SK-N-SH treated with all-trans-retinoic acid at 6 μM for 48 hours (cell line): ENCODE measurements around the gene FKBP4.

ENCODE experiments used
- BACH2 ChIP-seq: fragments of 250-450 bp; sonication (Bioruptor Pico); IDR thresholded peaks from 2 replicates; pipeline ENCODE4 v1.9.0; 2021; ENCODE audit warnings: mild to moderate bottlenecking, borderline replicate concordance
- OSR1 ChIP-seq: fragments of 250-450 bp; sonication (Bioruptor Pico); IDR thresholded peaks from 2 replicates; pipeline ENCODE4 v1.8.0; 2022; ENCODE audit warnings: moderate library complexity, mild to moderate bottlenecking, inconsistent platforms
- TOX ChIP-seq: fragments of 250-450 bp; sonication (Bioruptor Pico); IDR thresholded peaks from 2 replicates; pipeline ENCODE4 v1.8.0; 2021; ENCODE audit warnings: mild to moderate bottlenecking, moderate library complexity, borderline replicate concordance
- ZFP3 ChIP-seq: fragments of 250-450 bp; sonication (Bioruptor Pico); IDR thresholded peaks from 2 replicates; pipeline ENCODE4 v1.5.0; 2020; ENCODE audit warnings: mild to moderate bottlenecking, moderate library complexity
- ZFP30 ChIP-seq: fragments of 450-650 bp; formaldehyde crosslinking; IDR thresholded peaks from 2 replicates; pipeline ENCODE4 v1.5.0; 2022; ENCODE audit warnings: mild to moderate bottlenecking, moderate library complexity
- ZNF565 ChIP-seq: fragments of 450-650 bp; formaldehyde crosslinking; conservative IDR thresholded peaks from 2 replicates; pipeline ENCODE4 v1.5.0; 2020; ENCODE audit warnings: low read depth, mild to moderate bottlenecking, moderate library complexity
- ZNF8 ChIP-seq: fragments of 450-650 bp; formaldehyde crosslinking; IDR thresholded peaks from 2 replicates; pipeline ENCODE4 v1.5.0; 2020; ENCODE audit warnings: mild to moderate bottlenecking, moderate library complexity
- TF ChIP-seq, protein P1 (sequence below): fragments of 250-450 bp; sonication (Bioruptor Pico); IDR thresholded peaks from 2 replicates; pipeline ENCODE4 v1.8.0; 2020; ENCODE audit warnings: mild to moderate bottlenecking, moderate library complexity, borderline replicate concordance
- TF ChIP-seq, protein P2 (sequence below): fragments of 250-450 bp; sonication (Bioruptor Pico); IDR thresholded peaks from 2 replicates; pipeline ENCODE4 v1.5.1; 2020; ENCODE audit warnings: low read depth, mild to moderate bottlenecking, moderate library complexity
- TF ChIP-seq, protein P3 (sequence below): fragments of 250-450 bp; sonication (Bioruptor Pico); IDR thresholded peaks from 2 replicates; pipeline ENCODE4 v1.5.1; 2021; ENCODE audit warnings: mild to moderate bottlenecking, moderate library complexity

DNA sequence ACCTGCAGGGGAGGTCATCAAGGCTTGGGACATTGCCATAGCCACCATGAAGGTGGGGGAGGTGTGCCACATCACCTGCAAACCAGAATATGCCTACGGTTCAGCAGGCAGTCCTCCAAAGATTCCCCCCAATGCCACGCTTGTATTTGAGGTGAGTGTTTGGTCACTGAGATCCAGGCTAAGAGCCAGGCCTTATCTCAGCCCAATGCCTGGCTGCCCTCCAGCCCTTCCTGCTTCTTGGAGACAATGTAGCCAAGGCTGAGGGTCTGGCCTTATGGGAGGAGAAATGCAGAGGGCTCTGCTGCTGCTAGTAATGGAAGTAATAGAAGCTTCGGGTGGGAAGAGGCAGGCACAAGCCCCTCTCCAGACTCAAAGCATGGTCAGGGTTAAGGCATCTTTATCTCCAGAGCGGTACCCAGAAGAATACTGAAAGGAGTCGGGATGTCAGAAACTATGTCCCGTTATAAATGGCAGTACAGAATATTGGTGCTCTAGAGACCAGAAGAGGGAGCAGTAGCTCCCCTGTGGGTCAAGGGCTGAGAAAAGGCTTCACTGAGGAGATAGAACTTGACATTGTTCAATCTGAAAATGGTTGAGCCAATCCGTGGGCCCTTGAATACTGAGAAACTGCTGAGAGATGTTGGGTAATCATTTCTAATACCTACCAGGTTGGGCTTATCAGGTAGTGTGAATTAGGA is 3.1 kb downstream of the FKBP4 start:
- TF ChIP-seq, protein P1, sequence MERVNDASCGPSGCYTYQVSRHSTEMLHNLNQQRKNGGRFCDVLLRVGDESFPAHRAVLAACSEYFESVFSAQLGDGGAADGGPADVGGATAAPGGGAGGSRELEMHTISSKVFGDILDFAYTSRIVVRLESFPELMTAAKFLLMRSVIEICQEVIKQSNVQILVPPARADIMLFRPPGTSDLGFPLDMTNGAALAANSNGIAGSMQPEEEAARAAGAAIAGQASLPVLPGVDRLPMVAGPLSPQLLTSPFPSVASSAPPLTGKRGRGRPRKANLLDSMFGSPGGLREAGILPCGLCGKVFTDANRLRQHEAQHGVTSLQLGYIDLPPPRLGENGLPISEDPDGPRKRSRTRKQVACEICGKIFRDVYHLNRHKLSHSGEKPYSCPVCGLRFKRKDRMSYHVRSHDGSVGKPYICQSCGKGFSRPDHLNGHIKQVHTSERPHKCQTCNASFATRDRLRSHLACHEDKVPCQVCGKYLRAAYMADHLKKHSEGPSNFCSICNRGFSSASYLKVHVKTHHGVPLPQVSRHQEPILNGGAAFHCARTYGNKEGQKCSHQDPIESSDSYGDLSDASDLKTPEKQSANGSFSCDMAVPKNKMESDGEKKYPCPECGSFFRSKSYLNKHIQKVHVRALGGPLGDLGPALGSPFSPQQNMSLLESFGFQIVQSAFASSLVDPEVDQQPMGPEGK (CRISPR knock-in tag), result no peak
- TF ChIP-seq, protein P2, sequence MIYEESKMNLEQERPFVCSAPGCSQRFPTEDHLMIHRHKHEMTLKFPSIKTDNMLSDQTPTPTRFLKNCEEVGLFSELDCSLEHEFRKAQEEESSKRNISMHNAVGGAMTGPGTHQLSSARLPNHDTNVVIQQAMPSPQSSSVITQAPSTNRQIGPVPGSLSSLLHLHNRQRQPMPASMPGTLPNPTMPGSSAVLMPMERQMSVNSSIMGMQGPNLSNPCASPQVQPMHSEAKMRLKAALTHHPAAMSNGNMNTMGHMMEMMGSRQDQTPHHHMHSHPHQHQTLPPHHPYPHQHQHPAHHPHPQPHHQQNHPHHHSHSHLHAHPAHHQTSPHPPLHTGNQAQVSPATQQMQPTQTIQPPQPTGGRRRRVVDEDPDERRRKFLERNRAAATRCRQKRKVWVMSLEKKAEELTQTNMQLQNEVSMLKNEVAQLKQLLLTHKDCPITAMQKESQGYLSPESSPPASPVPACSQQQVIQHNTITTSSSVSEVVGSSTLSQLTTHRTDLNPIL, result no peak
- TF ChIP-seq ZFP30 (CRISPR knock-in tag) (no peak), TOX (CRISPR knock-in tag) (no peak), OSR1 (no peak), ZFP3 (no peak), BACH2 (no peak), ZNF565 (CRISPR knock-in tag) (no peak), ZNF8 (no peak)
- TF ChIP-seq, protein P3, sequence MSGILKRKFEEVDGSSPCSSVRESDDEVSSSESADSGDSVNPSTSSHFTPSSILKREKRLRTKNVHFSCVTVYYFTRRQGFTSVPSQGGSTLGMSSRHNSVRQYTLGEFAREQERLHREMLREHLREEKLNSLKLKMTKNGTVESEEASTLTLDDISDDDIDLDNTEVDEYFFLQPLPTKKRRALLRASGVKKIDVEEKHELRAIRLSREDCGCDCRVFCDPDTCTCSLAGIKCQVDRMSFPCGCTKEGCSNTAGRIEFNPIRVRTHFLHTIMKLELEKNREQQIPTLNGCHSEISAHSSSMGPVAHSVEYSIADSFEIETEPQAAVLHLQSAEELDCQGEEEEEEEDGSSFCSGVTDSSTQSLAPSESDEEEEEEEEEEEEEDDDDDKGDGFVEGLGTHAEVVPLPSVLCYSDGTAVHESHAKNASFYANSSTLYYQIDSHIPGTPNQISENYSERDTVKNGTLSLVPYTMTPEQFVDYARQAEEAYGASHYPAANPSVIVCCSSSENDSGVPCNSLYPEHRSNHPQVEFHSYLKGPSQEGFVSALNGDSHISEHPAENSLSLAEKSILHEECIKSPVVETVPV (CRISPR knock-in tag), result no peak
